HTR-8/SVneo (cell line): Measurements from ENCODE around the gene BCL11A.

Experiments used
- DNase-seq: peaks from one replicate; pipeline ENCODE4 v3.0.0; 2011; ENCODE audit warnings: low spot score, mixed read lengths; ENCODE audit not compliant: insufficient read length
- FAIRE-seq: peaks from 2 replicates; lab custom pipeline; 2011; peaks lifted over from hg19 to GRCh38; lab: Jason Lieb, UNC

BCL11A gene

DNA sequence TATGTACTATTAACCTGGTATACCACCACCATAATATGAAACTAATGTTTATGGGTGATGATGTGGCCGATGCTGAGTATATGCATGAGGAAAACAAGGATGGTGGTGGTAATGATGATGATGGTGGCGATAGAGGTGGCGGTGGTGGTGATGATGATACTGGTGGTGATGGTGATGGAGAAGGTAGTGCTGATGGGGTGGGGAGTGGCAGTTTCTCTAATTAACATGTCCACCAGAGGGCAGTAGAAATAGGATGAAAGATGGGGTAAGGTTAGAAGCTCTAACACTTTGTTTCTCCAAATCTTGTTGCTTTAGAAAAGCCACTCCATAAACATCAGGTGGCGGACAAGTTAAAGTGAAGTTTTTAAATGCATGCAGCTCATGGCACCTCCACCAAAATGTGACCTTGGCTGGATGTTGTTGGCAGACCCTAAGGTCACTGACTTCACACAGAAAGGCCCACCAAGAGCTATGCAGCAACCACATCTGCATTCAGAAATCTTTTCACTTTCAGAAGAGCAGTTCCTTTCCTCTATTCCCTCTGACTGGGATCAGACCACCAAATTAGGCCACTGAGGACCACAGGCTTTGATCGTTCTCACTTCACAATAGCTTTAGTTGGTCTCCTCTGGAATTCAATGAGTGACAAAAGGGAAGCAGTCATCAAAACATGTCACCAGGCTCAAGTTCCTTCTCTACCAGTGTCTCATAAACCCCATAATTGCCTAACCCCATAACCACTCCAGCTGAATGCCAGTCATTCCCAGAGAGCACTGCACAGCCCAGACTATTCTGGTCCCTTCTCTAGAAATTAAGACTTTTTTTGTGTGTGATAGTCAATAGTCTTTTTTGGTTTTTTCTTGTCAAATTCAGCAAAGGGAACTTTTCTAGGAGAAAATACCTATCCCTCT lies 7.5 kb upstream of the BCL11A start:
- no peak for DNase-seq

GRCh38 chr2:60559880-60560279 lies 6.4 kb upstream of the BCL11A start:
- no peak for FAIRE-seq
- no peak for DNase-seq

More for the DNA sequence above, 7.5 kb upstream of the BCL11A start:
- peak; percentile 57 for FAIRE-seq

GRCh38 chr2:60558536-60558935 lies 5.1 kb upstream of the BCL11A start:
- FAIRE-seq = no peak
- no peak for DNase-seq

DNA sequence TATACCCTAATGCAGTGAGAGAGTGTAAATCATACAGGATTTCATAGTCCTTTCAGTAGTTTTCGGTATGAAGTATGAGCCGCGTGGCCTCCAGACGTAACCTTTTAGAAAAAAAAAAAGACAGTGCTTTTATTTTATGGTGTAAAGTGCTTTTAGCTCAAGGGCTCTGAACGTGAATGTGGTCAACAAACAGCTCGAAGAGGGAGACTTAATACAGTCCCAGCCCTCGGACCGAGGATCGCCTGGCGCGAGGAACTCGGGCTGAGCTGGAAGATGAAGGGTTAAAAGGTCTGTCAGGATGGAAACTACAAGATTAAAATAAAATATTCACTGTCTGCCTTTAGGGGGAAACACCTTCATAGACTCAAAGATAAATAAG lies 4.0 kb upstream of the BCL11A start:
- FAIRE-seq = no peak
- no peak for DNase-seq

- FAIRE-seq = no peak
- no peak for DNase-seq
Observed at GRCh38 chr2:60556576-60557485, 3.4 kb upstream of the BCL11A start.

GRCh38 chr2:60556175-60556574 lies 2.7 kb upstream of the BCL11A start:
- FAIRE-seq (no peak), DNase-seq (no peak)

GRCh38 chr2:60555783-60556139 lies 2.3 kb upstream of the BCL11A start:
- no peak for FAIRE-seq
- no peak for DNase-seq

GRCh38 chr2:60555066-60555782 lies 1.8 kb upstream of the BCL11A start:
- DNase-seq (peak; percentile 56), FAIRE-seq (peak; percentile 51)

GRCh38 chr2:60554646-60555065 lies 1.2 kb upstream of the BCL11A start:
- FAIRE-seq (no peak), DNase-seq (no peak)

DNA sequence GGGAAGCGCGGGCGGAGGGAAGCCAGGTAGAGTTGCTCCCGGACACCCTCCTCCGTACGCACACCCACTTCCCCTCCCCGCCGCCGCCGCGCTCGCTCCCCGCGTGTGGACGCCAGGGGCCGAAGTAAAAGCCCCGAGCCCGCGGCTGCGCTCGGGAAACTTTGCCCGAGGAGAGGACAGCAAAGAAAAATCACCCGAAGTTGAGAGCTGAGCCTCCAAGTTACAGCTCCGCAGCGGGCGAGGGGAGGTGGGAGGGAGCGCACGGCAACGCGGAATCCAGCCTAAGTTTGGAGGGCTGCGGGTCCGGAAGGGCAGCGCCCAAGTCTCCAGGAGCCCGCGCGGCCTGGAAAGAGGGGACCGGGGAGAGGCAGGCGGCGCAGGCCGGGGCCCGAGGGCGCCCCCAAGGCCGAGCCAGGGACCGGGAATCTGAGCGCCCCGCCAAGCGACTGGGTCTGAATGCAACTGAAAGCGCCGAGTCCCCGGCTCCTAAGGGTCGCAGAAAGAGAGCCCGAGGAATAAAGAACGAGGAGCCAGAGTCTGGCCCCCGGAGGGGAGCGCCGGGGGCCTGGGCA lies 706 bp upstream of the BCL11A start:
- no peak for FAIRE-seq
- no peak for DNase-seq

DNA sequence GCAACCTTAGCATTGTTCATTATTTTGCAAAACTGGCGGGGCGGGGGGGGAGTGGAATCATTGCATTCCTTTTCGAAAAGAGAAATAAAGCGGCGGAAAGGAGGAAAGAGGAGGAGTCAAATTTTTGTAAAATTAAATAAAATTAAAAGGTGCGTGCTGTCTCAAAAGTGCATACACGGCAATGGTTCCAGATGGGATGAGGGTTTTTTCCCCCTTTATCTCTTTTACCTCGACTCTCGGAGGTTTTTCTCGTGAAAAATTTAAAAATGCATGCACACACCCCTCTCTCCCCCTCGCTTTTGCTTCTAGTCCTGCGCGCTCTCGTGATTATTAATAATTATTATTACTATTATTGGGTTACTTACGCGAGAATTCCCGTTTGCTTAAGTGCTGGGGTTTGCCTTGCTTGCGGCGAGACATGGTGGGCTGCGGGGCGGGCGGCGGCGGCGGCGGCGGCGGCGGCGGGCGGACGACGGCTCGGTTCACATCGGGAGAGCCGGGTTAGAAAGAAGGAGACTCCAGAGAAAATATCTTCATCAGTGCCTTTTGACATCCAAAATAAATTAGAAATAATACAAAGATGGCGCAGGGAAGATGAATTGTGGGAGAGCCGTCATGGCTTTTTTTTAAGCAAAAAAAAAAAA lies 481 bp downstream of the BCL11A start:
- no peak for FAIRE-seq
- DNase-seq = no peak

GRCh38 chr2:60552078-60552850 lies 1.2 kb downstream of the BCL11A start:
- FAIRE-seq = no peak
- no peak for DNase-seq

DNA sequence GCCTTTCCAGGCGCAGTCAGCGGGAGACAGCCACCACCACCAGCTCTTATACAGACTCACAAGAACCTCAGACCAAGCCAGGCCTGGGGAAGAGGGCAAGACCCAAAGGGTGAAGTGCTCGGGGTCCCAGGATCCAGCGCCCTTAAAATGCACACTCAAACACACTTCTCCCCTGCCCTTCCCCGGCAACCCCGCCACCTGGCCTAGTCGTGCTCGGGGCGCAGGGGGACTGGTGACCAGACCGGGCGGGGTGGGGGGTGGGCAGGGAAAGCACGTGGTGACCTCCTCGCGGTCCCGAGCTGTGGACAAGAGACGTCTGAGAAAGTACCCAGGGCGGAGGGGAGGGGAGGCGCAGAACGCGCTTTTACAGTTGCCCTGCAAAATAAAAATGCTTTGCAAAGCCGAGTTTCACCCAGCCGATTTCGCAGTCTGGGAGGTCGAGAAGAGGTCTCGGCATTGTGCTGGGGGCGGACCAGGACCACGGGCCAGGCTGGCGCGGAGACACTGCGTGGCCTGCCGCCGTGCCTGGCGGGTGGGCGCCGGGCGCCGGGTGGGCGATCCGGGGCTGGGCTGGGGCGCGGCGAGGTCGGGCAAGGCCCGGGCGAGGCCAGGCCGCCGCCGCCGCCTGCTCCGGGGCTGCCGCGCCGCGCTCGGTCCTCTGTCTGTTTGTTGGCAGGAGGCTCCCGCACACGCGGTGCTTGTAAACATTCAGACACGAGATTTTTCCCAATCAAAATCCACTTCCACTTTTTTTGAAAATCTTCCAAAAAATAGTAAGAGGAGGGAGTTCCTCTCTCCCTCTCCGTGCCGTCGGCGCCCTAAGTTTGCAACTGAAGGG lies 2.0 kb downstream of the BCL11A start:
- DNase-seq (no peak), FAIRE-seq (no peak)

- FAIRE-seq = no peak
- DNase-seq = no peak
Observed at GRCh38 chr2:60550984-60551239, 2.5 kb downstream of the BCL11A start.

DNA sequence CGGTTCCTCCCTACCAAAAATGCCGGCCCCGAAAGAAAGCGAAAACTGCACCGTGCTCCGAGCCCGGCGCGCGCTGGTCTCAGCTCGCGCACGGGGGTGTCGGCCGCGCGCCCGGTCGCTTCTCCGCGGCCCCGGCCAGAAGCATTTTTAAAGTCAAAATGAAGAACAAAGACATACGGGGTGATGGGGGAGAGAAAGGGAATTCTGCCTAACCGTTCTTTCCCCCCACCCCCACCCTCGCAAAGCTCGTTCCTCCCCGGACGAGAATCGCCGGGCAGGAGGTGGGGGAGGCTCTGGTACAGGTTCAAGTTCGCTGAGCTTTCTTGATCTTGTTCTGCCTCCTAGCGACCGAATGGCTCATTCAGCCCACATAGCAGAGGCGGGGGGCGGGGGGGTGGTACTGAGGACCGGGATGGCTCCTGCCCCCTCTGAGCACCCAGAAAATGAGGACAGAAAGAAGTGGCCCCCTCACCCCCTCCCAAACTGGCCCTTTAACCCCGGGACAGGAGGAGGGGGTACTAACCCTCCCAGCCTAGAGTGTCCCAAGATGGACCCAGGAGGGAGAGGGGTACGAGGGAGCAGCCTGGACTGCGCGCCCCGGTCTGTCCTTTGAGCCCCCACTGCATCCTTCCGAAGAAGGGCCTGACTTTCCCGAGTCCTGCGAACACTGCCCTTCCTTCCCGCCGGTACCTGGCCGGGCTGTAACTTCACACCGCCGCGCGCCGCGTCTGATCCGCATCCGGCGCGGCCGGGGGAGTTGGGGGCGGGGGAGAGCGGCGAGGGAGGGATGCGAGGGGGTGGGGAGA lies 3.1 kb downstream of the BCL11A start:
- FAIRE-seq = no peak
- peak; percentile 74 for DNase-seq

DNA sequence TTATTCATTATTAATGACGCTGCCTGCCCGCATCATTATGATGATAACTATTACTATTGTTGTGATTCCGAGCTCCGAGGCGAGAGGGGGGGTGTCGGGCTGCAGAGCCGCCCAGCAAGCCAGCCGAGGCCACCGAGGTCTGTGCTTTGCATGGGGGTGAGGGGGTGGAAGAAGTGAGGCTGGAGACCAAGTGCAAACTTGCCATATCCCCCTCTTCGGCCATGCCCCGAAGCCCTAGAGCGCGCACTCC lies 3.6 kb downstream of the BCL11A start:
- DNase-seq (no peak), FAIRE-seq (no peak)

DNA sequence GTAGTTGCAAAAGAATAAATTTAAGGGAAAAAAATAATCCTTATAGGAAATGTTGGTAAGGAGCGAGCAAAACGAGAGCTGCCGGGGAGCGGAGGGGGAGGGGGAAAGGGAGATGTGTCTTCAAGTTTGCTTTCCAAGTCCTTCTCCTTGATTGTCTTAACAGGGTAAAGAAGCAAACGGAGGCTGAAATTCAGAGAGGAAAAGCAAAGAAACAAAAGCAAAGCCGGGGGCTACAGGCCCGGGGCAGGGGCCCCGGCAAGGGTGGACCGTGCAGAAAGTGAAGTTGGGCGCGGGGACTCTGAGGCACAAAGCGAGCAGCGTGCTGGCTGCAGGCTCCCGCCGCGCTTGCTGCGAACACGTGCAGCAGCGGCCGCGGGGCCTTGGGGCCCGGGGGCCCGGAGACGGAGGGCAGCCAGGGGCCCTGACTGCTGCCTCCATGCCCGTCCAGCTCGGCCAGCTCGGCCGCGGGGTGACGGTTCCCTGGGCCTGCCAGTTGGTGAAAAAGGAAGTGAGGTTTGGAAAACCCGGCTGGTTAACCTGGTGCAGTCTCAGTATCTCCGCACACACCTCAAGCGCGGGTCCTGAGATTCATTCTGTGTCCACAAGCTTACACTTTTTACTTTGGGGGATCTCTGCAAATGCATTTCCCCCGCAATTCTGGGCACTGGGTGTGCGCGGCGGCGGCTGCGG lies 4.1 kb downstream of the BCL11A start:
- DNase-seq (no peak), FAIRE-seq (no peak)
